Cardiac septum (tissue), 1 donor: Measurements from ENCODE around the gene BBS10. TPM values are rescaled to one million over a fixed set of nuclear protein-coding genes. Genes with fewer than 3 reads are reported as not detected.

Experiments
- total RNA-seq: library from RNA; stranded (reverse); fragmentation: NEBNext Ultra II Directional; extraction: Animal tissue kit (Norgen Biotek cat#: 25700); gene quantifications from one replicate; pipeline ENCODE4 v1.2.1, GENCODE V29; 2021
- donor health status: DM: no; HTN: no; CAD: no.

Gene BBS10
- total RNA-seq, 1 donor from 2014 or later, result 9.6 TPM

Other genes starting within 250 kb of the BBS10 start
- gene OSBPL8, start 211.4 kb upstream of the BBS10 start, total RNA-seq, result 43.2 TPM